K562 (cell line): ENCODE results near the gene MDM1. TPM values are rescaled to one million over a fixed set of nuclear protein-coding genes. Genes with fewer than 3 reads are reported as not detected.

ENCODE experiments used
- BCLAF1 ChIP-seq, 2 experiments: fragments of 450-650 bp in 1 of 2; IDR thresholded peaks; 2 replicates each; pipeline ENCODE4 v1.6.1; 2011 to 2017; ENCODE audit warnings: low read depth in 2 of 2, antibody characterized with exemption in 1 of 2, borderline replicate concordance in 1 of 2, low read length in 1 of 2, mild to moderate bottlenecking in 1 of 2, mixed read lengths in 1 of 2; ENCODE audit not compliant: control insufficient read depth in 1 of 2
- CREM ChIP-seq: IDR thresholded peaks from 2 replicates; pipeline ENCODE4 v1.6.1; 2014; ENCODE audit warnings: antibody characterized with exemption, low read depth
- KDM4B ChIP-seq, 2 experiments: fragments of 450-650 bp in 1 of 2; sonication (generic) in 1 of 2; IDR thresholded peaks; 2 replicates each; pipeline ENCODE4 v1.6.1; 2016 to 2017; ENCODE audit warnings: borderline replicate concordance in 2 of 2, antibody characterized with exemption in 1 of 2, low read depth in 1 of 2, mild to moderate bottlenecking in 1 of 2
- MCM2 ChIP-seq: fragments of 450-650 bp; IDR thresholded peaks from 2 replicates; pipeline ENCODE4 v1.6.1; 2017; ENCODE audit warnings: low read depth, mild to moderate bottlenecking
- NCOA1 ChIP-seq: fragments of 450-650 bp; IDR thresholded peaks from 2 replicates; pipeline ENCODE4 v1.6.1; 2016; ENCODE audit warnings: low read depth
- RNF2 ChIP-seq: sonication (generic); IDR thresholded peaks from 2 replicates; pipeline ENCODE4 v1.6.1; 2016
- SMARCC2 ChIP-seq: fragments of 450-650 bp; IDR thresholded peaks from 2 replicates; pipeline ENCODE4 v1.6.1; 2017; ENCODE audit warnings: antibody characterized with exemption, moderate library complexity, mild to moderate bottlenecking, low read depth
- ZNF232 ChIP-seq: sonication (generic); formaldehyde crosslinking; IDR thresholded peaks from 2 replicates; pipeline ENCODE4 v1.8.0; 2022; ENCODE audit warnings: mild to moderate bottlenecking, missing genetic modification reagents
- ZNF239 ChIP-seq: fragments of 250-450 bp; sonication (Bioruptor Pico); IDR thresholded peaks from 2 replicates; pipeline ENCODE4 v1.4.0; 2020; ENCODE audit warnings: mild to moderate bottlenecking
- ZNF512 ChIP-seq: IDR thresholded peaks from 2 replicates; pipeline ENCODE4 v1.6.1; 2016; ENCODE audit warnings: missing genetic modification characterization, missing compliant biosample characterization
- ZNF695 ChIP-seq: fragments of 450-650 bp; formaldehyde crosslinking; IDR thresholded peaks from 2 replicates; pipeline ENCODE4 v1.4.0; 2020; ENCODE audit warnings: mild to moderate bottlenecking, moderate library complexity
- polyA plus RNA-seq, 8 experiments: library from polyadenylated mRNA; depleted of rRNA in 4 of 8; stranded (reverse) in 5 of 8; unstranded in 3 of 8; fragments of >200 nt; fragmentation: Nextera tagmentation in 2 of 8; fragmentation: Illumina TruSeq in 1 of 8; extraction: Ambion mirVana in 2 of 8; extraction: Trizol in 1 of 8; gene quantifications; 2 replicates each; pipeline versions ENCODE4 v1.2.1 to v1.2.3, GENCODE V29; 2011 to 2014; ENCODE audit warnings: inconsistent platforms in 1 of 8, missing spikeins in 1 of 8
- total RNA-seq, 7 experiments: library from RNA; depleted of rRNA in 6 of 7; stranded (reverse); fragments of >200 nt in 6 of 7; fragmentation: Illumina TruSeq in 2 of 7; extraction: Trizol in 2 of 7; gene quantifications; 2 replicates each; pipeline versions ENCODE4 v1.2.1 to v1.2.3, GENCODE V29; 2011 to 2021; ENCODE audit warnings: low replicate concordance in 1 of 7
- TF ChIP-seq, protein P1 (sequence below), 2 experiments: fragments of 450-650 bp; conservative IDR thresholded peaks; 2 replicates each; pipeline ENCODE4 v1.6.1; 2017; ENCODE audit warnings: mild to moderate bottlenecking in 2 of 2, moderate library complexity in 2 of 2
- TF ChIP-seq, protein P2 (sequence below): fragments of 450-650 bp; IDR thresholded peaks from 2 replicates; pipeline ENCODE4 v1.6.1; 2014; ENCODE audit warnings: low read depth, mild to moderate bottlenecking, moderate library complexity, borderline replicate concordance

Gene MDM1
- total and polyA plus RNA-seq, 9 of the 15 experiments (the other 6 are each of a cell fraction or from before 2014, with no cell fraction given) = 7.5 to 16.8 (median 13.1) TPM

DNA sequence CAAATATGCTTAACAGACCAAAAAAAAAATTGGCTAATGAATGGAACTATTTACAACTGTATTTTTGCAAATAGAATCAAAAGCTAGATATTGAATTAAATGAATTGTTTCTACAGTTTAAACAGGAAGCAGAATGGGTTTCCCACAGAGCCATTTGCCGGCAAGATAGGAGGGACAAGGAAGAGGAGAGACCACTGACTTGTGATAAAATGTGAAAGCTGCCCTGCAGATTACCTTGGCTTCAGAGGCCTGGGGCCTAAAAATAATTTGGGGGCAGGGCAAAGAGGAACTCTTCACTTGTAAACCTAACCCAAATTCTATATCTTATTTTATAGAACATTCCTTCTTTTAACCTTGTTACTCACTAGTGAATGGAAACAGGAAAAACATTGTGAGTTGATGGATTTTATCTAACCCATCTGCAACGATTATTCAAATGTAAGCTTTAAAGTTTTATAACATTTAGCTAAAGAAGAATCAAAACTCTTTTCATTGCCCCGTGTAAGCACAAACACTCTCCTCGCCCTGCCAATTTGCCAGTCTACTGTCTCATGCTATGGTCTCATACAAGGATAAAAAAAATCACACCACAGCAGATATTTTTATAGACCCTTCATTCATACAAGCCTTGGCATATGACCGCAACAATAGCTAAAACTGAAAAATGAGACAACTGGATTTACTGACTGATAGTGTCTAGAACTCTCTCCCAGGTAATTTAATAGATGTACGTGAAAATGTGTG is 49.5 kb upstream of the MDM1 start (continued):
- TF ChIP-seq BCLAF1 (IDR thresholded peaks at IDR 0.05; ENCODE audit: borderline replicate concordance in 1 of 2, control insufficient read depth in 1 of 2, low read depth in 2 of 2, low read length in 1 of 2) (no peak), ZNF512 (tag) (no peak), KDM4B (IDR thresholded peaks at IDR 0.05; ENCODE audit: borderline replicate concordance in 2 of 2, low read depth in 1 of 2) (no peak), ZNF232 (CRISPR knock-in tag) (no peak), ZNF239 (CRISPR knock-in tag) (no peak), RNF2 (peak; percentile 56; the same call in 1 of the 2 replicates), CREM (no peak), MCM2 (no peak), SMARCC2 (no peak), NCOA1 (no peak), ZNF695 (CRISPR knock-in tag) (no peak)
- TF ChIP-seq, protein P1, sequence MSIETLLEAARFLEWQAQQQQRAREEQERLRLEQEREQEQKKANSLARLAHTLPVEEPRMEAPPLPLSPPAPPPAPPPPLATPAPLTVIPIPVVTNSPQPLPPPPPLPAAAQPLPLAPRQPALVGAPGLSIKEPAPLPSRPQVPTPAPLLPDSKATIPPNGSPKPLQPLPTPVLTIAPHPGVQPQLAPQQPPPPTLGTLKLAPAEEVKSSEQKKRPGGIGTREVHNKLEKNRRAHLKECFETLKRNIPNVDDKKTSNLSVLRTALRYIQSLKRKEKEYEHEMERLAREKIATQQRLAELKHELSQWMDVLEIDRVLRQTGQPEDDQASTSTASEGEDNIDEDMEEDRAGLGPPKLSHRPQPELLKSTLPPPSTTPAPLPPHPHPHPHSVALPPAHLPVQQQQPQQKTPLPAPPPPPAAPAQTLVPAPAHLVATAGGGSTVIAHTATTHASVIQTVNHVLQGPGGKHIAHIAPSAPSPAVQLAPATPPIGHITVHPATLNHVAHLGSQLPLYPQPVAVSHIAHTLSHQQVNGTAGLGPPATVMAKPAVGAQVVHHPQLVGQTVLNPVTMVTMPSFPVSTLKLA (conservative IDR thresholded peaks at IDR 0.05) = no peak
- TF ChIP-seq, protein P2, sequence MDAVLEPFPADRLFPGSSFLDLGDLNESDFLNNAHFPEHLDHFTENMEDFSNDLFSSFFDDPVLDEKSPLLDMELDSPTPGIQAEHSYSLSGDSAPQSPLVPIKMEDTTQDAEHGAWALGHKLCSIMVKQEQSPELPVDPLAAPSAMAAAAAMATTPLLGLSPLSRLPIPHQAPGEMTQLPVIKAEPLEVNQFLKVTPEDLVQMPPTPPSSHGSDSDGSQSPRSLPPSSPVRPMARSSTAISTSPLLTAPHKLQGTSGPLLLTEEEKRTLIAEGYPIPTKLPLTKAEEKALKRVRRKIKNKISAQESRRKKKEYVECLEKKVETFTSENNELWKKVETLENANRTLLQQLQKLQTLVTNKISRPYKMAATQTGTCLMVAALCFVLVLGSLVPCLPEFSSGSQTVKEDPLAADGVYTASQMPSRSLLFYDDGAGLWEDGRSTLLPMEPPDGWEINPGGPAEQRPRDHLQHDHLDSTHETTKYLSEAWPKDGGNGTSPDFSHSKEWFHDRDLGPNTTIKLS = no peak
